IgD-negative memory B cell (primary cell): Measurements from ENCODE around the gene CDK10. TPM values are rescaled to one million over a fixed set of nuclear protein-coding genes. Genes with fewer than 3 reads are reported as not detected.
A peak's percentile ranks its signal among the peaks of the same experiment; 100 is the strongest.

Experiments
- H3K27ac Mint-ChIP-seq, 3 donors: one replicate each; pipeline ENCODE4 v1.8.0; 2020 to 2022; ENCODE audit warnings: mild to moderate bottlenecking in 3 of 3, mixed read lengths in 3 of 3, moderate library complexity in 1 of 3
- H3K27me3 Mint-ChIP-seq: one replicate; pipeline ENCODE4 v1.8.0; 2021; ENCODE audit warnings: mixed read lengths
- H3K36me3 Mint-ChIP-seq: one replicate; pipeline ENCODE4 v1.8.0; 2020; ENCODE audit warnings: mild to moderate bottlenecking, mixed read lengths
- H3K4me1 Mint-ChIP-seq, 3 donors: one replicate each; pipeline ENCODE4 v1.8.0; 2020 to 2022; ENCODE audit warnings: mixed read lengths in 3 of 3, mild to moderate bottlenecking in 1 of 3
- H3K4me3 Mint-ChIP-seq, 4 donors: one replicate each; pipeline ENCODE4 v1.8.0; 2020 to 2022; ENCODE audit warnings: mild to moderate bottlenecking in 4 of 4, mixed read lengths in 4 of 4, moderate library complexity in 3 of 4
- H3K9me3 Mint-ChIP-seq, 3 donors: one replicate each; pipeline ENCODE4 v1.8.0; 2020 to 2021; ENCODE audit warnings: mixed read lengths in 3 of 3, mild to moderate bottlenecking in 1 of 3
- polyA plus RNA-seq: library from polyadenylated mRNA; unstranded; fragments of 300-500 nt; fragmentation: Illumina TruSeq; gene quantifications from one replicate; pipeline ENCODE4 v1.2.3, GENCODE V29; 2021

CDK10 gene, protein sequence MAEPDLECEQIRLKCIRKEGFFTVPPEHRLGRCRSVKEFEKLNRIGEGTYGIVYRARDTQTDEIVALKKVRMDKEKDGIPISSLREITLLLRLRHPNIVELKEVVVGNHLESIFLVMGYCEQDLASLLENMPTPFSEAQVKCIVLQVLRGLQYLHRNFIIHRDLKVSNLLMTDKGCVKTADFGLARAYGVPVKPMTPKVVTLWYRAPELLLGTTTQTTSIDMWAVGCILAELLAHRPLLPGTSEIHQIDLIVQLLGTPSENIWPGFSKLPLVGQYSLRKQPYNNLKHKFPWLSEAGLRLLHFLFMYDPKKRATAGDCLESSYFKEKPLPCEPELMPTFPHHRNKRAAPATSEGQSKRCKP
- 24.0 TPM for polyA plus RNA-seq

DNA sequence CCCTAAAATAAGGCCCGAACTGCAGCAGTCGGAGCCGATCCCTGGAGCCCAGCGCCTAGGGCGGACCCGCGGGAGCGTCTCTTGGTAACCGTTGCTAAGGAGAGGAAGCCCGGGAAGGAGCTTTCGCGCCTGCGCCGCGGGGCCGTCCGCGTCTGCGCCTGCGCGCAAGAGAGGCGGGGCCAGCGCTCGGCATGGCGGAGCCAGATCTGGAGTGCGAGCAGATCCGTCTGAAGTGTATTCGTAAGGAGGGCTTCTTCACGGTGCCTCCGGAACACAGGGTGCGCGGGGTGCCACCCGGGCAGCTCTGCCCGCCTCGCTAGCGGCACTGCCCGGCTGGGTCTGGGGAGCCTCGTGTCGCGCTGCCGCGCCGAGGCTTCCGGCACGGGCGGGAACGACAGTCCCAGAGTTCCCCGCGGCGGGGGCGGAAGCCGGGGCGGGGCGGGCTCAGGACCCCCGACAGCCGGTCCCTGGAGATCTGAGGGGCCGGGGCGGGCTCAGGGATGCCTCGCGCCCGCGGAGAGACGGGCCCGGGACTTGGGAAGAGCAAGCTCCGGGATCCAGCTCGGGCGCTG lies at the start of gene CDK10:
TSS of gene CDK10 (plus strand) at position 170 of the 572 bp plus-strand sequence. CDS start at position 192, 22 bp downstream.
- Mint-ChIP-seq H3K9me3 (no peaks in the 10 kb centered on the region), H3K27me3 (no peaks in the 10 kb centered on the region), H3K36me3 (peaks cover 4% of the 10 kb centered on the region), H3K4me1 (peaks cover 4 to 9% (median 8%) of the 10 kb centered on the region in 3 donors), H3K4me3 (peak within 1 kb of the TSS; percentile 92 to 99 (median 96)), H3K27ac (peak within 1 kb of the TSS; percentile 94 to 97 (median 97))

DNA sequence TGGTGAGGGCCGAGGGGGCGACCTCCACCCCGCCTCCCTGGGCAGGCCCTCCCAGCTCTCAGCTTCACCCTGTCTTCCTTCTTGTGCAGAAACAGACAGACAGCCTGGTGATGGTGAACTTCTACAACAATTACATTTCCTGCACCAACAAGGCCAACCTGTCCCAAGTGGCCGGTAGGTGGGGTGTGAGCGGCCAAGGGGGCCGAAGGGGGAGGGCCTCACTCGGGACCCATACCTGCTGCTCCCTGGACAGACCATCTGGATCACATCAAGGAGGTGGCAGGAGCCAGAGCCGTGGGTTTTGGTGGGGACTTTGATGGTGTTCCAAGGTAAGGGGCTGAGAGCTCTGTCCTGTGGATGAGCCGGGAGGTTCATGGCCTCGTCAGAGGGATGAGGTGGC lies 49.1 kb upstream of the CDK10 start:
- Mint-ChIP-seq H3K36me3 (no peaks in the 10 kb centered on the region), H3K9me3 (no peaks in the 10 kb centered on the region), H3K4me1 (peaks cover 4 to 6% (median 5%) of the 10 kb centered on the region in 3 donors), H3K4me3 (no peak overlapping the region), H3K27me3 (peaks cover 18% of the 10 kb centered on the region), H3K27ac (peak overlapping the region in 1 of 3 donors; percentile 35)

DNA sequence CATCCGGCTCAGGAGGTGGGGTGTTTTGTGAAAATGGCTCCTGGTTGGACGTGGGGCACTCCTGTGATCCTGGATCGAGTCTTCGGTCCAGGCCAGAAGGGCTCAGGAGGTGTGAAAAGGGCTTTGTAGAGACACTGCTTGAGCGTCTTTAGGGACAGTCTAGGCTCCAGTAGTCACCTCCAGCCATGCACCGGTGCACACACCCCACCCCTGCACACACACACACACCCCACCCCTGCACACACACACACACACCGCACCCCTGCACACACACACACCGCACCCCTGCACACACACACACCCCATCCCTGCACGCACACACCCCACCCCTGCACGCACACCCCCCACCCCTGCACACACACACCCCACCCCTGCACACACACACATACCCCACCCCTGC lies 48.0 kb upstream of the CDK10 start:
- no peak overlapping the region for H3K27ac Mint-ChIP-seq
- no peaks in the 10 kb centered on the region for H3K9me3 Mint-ChIP-seq
- H3K27me3 Mint-ChIP-seq: peaks cover 16% of the 10 kb centered on the region
- H3K4me3 Mint-ChIP-seq: no peak overlapping the region
- H3K36me3 Mint-ChIP-seq: no peaks in the 10 kb centered on the region
- H3K4me1 Mint-ChIP-seq: peaks cover 4 to 6% (median 5%) of the 10 kb centered on the region in 3 donors

DNA sequence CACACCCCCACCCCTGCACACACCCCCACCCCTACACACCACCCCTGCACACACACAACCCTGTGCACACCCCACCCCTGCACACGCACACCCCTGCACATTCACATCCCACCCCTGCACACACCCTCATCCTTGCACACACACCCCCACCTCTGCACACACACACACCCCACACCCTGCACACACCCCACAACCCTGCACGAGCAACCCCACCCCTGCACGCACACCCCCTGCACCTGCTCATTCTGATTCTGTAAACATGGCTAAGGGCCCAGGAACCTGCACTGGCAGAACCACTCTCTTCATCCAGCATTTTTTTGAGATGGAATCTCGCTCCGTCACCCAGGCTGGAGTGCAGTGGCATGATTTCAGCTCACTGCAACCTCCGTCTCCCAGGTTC lies 47.1 kb upstream of the CDK10 start:
- Mint-ChIP-seq H3K27me3 (peaks cover 10% of the 10 kb centered on the region), H3K4me3 (no peak overlapping the region), H3K4me1 (peaks cover 4 to 6% (median 5%) of the 10 kb centered on the region in 3 donors), H3K9me3 (no peaks in the 10 kb centered on the region), H3K36me3 (no peaks in the 10 kb centered on the region), H3K27ac (no peak overlapping the region)

DNA sequence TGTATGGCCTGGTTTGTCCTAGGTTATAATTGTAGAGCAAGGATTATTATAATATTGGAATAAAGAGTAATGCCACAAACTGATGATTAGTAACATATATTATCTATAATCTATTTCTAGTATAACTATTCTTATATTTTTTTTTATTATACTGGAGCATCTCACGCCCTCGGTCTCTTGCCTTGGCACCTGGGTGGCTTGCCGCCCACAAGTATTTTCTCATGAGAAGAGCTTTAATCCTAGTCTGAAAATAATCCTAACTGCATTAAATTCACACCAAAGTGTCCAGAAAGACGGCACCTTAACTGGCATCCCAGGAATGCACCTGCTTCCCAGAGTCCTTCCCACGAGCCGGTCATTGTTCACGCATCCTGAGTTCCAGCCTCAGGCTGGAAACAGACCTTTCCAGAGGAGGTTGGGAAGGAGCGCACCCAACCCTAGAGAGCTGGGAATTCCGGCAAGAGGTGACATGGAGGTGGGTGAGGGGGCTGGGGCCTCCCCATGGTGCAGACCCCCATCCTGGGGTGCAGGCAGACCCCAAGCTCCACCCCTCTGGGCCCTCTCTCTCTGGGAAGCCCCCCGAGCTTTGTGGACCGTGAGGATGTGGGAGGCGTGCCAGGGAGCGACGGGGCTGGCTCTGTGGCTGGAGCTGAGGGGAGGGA lies 44.9 kb upstream of the CDK10 start:
- Mint-ChIP-seq H3K27me3 (peaks cover 9% of the 10 kb centered on the region), H3K9me3 (no peaks in the 10 kb centered on the region), H3K4me1 (peaks cover 4 to 6% (median 5%) of the 10 kb centered on the region in 3 donors), H3K36me3 (no peaks in the 10 kb centered on the region), H3K4me3 (peak overlapping the region in 2 of 4 donors; percentile 13 to 14), H3K27ac (no peak overlapping the region)

DNA sequence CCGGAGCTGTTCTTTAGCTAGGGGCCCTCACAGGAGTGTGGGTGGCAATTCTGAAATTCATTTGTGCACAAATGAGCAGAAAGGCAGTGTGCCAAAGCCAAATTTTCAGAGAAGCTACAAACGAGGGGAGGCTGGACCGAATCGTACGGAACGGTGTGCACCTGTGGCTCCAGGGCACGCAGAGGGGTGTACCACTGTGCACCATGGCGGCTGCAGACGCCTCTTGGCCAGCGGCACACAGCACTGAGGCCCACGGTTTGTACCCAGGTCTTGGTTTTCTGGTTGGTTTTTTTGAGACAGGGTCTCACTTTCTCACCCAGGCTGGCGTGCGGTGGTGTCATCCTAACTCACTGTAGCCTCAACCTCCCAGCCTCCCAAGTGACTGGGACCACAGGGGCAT lies 43.9 kb upstream of the CDK10 start:
- Mint-ChIP-seq H3K36me3 (no peaks in the 10 kb centered on the region), H3K4me3 (no peak overlapping the region), H3K27ac (no peak overlapping the region), H3K9me3 (no peaks in the 10 kb centered on the region), H3K27me3 (peaks cover 9% of the 10 kb centered on the region), H3K4me1 (peaks cover 4 to 6% (median 5%) of the 10 kb centered on the region in 3 donors)

DNA sequence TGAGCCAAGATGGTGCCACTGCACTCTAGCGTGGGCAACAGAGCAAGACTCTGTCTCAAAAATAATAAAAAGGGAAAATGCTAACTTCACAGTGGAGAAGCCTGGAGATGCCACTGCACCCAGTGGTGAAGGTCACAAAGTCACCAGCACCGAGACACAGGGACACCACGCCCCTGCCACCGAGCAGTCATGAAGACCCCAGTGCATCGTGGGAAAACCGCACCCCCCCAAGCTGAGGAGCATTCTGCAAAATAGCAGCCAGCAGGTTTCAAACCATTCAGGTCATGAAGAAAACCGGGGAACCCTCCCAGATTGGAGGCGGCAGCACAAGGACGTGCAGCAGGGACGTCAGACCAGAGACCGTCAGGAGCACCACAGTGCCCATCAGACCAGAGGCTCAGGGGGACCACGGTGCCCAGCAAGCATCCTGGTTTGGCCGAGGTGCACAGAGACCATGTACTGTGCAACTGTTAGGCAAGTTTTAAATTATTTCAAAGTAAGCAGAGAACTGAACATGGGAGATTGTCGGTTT lies 42.7 kb upstream of the CDK10 start:
- peaks cover 9% of the 10 kb centered on the region for H3K27me3 Mint-ChIP-seq
- no peaks in the 10 kb centered on the region for H3K36me3 Mint-ChIP-seq
- no peaks in the 10 kb centered on the region for H3K9me3 Mint-ChIP-seq
- no peak overlapping the region for H3K27ac Mint-ChIP-seq
- no peak overlapping the region for H3K4me3 Mint-ChIP-seq
- H3K4me1 Mint-ChIP-seq: peaks cover 4 to 6% (median 5%) of the 10 kb centered on the region in 3 donors

DNA sequence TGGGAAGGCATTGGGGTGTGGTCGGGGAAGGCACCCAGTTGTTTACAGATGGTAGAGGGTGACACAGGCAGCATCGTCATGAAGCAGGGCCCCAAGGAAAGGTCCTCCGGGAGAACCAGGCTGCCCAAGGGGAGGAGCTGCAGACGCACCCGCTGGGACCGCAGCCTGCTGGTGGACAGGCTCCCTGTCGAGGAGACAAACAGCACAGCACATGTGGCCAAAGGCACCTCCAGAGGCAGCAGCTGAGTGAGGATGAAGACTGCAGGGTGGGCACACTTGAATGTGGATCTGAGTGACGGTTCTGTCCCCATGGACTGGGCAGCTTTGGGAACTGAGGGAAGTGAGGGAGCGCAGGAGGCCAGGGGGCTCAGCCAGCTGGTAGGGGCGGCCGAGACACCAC lies 41.4 kb upstream of the CDK10 start:
- H3K36me3 Mint-ChIP-seq: no peaks in the 10 kb centered on the region
- no peak overlapping the region for H3K27ac Mint-ChIP-seq
- no peaks in the 10 kb centered on the region for H3K9me3 Mint-ChIP-seq
- H3K27me3 Mint-ChIP-seq: peaks cover 9% of the 10 kb centered on the region
- H3K4me3 Mint-ChIP-seq: no peak overlapping the region
- peaks cover 4 to 9% (median 5%) of the 10 kb centered on the region in 3 donors for H3K4me1 Mint-ChIP-seq

DNA sequence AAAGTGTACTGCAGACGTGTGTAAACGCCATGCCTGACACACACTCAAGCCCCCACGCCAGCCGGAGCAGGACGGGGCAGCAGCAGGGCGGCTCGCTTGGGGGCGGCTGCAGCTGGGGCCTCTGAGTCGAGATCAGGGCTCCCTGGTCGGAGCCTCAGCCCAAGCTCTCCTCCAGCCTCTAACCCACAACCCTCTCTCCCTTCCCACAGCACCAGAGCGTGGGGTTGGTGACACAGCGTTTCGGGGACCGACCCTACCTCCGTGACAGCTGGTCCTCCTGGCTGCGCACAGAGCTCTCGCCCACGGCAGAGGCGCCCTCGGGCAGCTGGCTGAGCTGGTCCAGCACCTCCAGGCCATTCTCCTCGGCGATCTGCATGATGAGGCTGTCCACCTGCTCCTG lies 40.2 kb upstream of the CDK10 start:
- H3K9me3 Mint-ChIP-seq: no peaks in the 10 kb centered on the region
- H3K4me1 Mint-ChIP-seq: peaks cover 0 to 4% (median 0%) of the 10 kb centered on the region in 3 donors
- peak overlapping the region in 1 of 4 donors; percentile 32 for H3K4me3 Mint-ChIP-seq
- H3K27ac Mint-ChIP-seq: no peak overlapping the region
- no peaks in the 10 kb centered on the region for H3K36me3 Mint-ChIP-seq
- H3K27me3 Mint-ChIP-seq: no peaks in the 10 kb centered on the region

DNA sequence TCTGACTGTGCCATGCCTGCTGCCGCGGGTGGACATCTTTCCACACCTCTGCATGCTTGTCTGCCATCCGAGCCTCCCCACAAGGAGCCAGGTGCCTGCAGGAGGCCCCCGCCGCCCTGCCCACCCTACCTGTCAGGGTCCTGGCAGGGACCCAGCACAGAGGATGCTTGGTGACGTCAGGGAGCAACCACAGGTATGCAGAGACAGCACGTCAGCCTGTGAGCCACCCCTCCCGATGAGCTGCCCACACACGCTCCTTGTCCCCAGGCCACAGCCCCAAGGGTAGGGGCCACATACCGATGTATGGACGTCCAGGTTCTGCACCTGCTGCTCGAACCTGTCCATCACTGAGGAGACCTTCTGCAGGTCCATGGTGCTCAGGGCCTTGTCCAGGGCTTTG lies 39.6 kb upstream of the CDK10 start:
- no peaks in the 10 kb centered on the region for H3K9me3 Mint-ChIP-seq
- no peaks in the 10 kb centered on the region for H3K36me3 Mint-ChIP-seq
- H3K4me1 Mint-ChIP-seq: peaks cover 0 to 3% (median 0%) of the 10 kb centered on the region in 3 donors
- no peak overlapping the region for H3K27ac Mint-ChIP-seq
- no peak overlapping the region for H3K4me3 Mint-ChIP-seq
- H3K27me3 Mint-ChIP-seq: no peaks in the 10 kb centered on the region

DNA sequence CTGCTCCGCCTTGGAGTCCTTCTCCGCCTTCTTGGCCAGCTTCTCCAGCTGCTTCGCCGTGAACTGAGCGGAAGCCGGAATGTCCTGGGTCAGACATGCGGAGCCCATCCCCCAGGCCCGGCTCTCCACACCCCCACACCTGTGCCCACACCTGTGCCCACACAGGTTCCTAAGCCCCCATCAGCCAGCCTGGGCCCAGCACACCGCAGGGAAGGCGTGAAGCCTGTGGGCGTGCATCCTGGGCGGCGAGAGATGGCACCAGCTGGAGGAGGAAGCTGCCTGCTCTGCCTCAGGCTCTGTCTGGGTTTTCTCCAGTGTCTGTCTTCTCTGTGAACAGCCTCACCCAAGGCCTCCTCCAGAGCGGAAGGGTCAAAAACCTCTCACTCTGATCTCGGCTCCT lies 34.9 kb upstream of the CDK10 start:
- Mint-ChIP-seq H3K27me3 (no peaks in the 10 kb centered on the region), H3K4me3 (peak overlapping the region in 1 of 4 donors; percentile 40), H3K9me3 (no peaks in the 10 kb centered on the region), H3K27ac (no peak overlapping the region), H3K36me3 (no peaks in the 10 kb centered on the region), H3K4me1 (peaks cover 0 to 15% (median 11%) of the 10 kb centered on the region in 3 donors)

DNA sequence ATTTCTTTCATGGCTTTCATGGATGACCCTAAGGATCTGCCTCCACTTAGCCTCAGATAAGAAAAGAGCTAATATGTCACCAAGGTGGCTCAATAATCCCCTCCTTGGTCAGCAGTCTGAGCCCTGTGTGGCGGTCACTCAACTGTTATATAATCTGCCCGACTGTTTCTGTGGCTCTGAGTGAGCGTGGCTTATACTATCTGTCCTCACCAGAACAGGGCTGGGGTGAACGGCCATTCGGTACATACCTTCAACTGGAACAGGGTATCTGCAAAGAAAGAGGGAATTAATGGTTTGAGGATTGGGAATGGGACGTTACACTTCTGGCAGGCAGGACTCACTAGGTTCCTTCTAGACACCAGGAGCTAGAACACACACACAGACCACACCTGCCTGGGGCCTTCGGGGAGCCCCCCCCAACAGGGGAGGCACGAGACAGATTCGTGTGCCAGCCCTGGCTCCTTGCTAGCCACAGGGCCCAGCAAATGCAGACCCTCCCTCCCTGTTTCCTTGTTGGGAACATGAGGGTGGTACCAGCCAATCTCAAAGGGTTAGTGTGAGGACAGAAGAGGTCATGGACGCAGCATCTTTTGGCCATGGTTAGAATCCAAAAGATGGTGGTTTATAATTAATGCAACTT lies 32.7 kb upstream of the CDK10 start:
- peak overlapping the region in 1 of 3 donors; percentile 74 for H3K27ac Mint-ChIP-seq
- no peaks in the 10 kb centered on the region for H3K27me3 Mint-ChIP-seq
- peaks cover 0 to 21% (median 17%) of the 10 kb centered on the region in 3 donors for H3K4me1 Mint-ChIP-seq
- H3K9me3 Mint-ChIP-seq: no peaks in the 10 kb centered on the region
- peak overlapping the region in 3 of 4 donors; percentile 17 to 89 (median 55) for H3K4me3 Mint-ChIP-seq
- H3K36me3 Mint-ChIP-seq: no peaks in the 10 kb centered on the region

DNA sequence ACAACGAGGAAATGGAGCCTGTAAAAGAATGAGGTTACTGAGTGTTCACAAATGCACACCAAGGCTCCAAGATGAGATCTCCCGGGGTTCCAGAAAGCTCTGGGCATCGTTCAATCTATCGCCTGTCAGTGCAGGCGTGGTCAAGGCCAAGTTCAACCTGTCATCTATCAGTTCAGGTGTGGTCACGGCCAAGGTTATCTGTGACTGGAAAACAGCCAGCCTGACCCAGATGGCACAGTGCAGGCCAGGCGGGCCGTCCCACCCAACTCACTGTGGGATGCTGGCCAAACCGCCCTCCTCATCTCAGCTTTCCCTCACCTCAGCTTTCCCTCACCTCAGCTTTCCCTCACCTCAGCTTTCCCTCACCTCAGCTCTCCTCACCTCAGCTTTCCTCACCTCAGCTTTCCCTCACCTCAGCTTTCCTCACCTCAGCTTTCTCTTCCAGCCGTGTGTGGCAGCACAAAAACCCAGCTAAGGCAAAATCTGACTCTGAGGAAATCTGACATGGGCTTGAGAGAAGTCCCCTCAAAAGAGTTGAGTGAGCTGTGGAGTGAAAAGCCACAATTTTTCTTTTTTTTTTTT lies 31.3 kb upstream of the CDK10 start:
- Mint-ChIP-seq H3K27ac (peak overlapping the region in 1 of 3 donors; percentile 39), H3K9me3 (no peaks in the 10 kb centered on the region), H3K36me3 (no peaks in the 10 kb centered on the region), H3K4me3 (peak overlapping the region in 2 of 4 donors; percentile 73 to 79), H3K4me1 (peaks cover 0 to 21% (median 18%) of the 10 kb centered on the region in 3 donors), H3K27me3 (no peaks in the 10 kb centered on the region)

DNA sequence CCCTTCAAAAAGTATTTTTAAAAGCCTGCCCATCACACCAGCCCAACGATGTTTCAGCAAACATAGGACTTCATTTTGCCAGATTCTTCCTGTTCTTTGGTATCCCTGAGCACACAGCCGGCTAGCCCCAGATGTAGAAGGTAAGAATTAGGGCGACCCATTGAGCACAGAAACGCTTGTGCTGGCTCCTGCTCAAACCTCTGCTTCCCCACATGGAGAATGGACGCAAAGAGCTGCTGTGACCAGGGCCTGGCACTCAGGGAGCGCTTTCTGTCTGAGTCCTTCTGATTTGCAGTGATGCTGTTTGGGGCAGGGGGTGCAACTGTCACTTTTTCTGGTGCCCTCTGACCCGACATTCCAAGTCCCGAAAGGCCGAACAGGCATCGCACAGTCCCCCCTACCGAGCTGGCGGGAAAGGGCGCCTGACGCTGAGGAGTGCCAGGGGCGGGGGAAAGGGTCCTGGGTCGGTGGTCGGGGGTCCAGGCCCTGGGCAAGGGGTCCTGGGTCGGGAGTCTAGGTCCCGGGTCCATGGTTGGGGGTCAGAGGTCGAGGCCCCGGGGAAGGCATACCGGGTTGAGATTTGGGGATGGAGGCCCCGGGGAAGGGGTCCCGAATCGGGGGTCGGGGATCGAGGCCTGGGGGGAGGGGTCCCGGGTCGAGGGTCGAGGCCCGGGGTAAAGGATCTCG lies 29.9 kb upstream of the CDK10 start:
- Mint-ChIP-seq H3K36me3 (no peaks in the 10 kb centered on the region), H3K27ac (peak overlapping the region; percentile 32 to 71 (median 64)), H3K27me3 (no peaks in the 10 kb centered on the region), H3K4me3 (peak overlapping the region; percentile 79 to 95 (median 88)), H3K9me3 (no peaks in the 10 kb centered on the region), H3K4me1 (peaks cover 0 to 21% (median 19%) of the 10 kb centered on the region in 3 donors)
